Measurements from ENCODE around the gene PRSS3.
"Not testable (repeated sequence)": the region's sequence is repeated elsewhere in the genome, so short reads cannot be mapped to it uniquely, and the experiment has no call there.

Gene PRSS3

DNA sequence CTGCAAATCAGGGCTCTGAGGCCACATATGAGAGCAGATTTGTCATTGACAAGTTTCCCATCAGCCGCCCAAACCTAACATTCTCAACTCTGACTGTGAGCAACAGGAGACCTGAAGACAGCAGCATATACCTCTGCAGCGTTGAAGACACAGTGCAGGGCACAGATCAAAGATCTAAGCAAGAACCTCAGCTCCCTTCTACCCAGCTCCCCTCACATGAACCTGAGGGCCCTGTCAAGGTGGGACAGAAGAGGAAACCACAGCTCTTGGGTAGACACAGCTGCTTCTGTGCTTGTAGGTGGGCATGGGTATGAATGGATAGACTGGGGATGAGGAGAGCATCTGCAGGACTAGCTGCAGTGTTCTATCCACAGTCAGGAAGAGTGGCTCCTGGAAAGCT lies 8.7 kb upstream of the PRSS3 start:
- no peak for DNase-seq (ENCODE audit: low spot score)

DNA sequence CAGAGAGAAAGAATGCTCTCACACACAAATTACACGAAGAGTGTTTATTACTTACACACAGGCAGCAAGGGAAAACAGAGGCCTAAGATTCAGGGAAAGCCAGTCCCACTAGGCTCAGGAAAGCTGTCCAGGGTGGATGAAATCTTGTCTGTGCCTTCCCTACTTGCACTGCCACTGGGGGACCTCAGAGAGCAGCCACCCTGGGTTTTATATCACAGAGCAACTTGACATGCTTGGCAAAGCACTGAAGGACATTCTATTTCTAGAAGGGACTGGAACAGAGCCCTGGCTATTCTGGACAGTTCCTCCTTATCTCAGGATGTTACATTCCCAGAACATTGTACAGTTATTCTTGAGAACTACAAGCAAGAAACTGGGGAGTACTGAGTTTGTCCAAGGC lies 7.5 kb upstream of the PRSS3 start:
- DNase-seq (ENCODE audit: low spot score), result no peak

- not testable (repeated sequence) for DNase-seq (ENCODE audit: low spot score)
Observed at GRCh38 chr9:33789429-33789828, 5.9 kb upstream of the PRSS3 start.

DNA sequence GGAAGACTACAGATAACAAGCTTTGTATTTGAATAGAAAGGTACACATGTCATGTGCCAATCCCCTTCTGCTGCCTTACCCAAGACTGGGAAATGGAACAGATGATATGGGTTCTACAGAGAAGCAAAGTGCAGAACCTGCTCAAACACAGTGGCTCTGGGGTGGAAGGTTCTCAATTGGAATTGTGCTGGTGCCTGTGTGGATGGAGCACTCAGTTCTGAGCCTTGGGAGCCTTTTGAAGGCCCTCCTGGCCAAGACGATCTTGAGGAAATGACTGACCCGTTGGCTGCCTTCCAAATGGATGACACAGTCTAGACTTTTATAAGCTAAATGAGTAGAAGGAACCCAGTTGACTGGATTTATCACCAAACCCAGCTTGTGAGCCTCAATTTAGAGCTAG lies 4.2 kb upstream of the PRSS3 start:
- DNase-seq (ENCODE audit: low spot score), result no peak

- DNase-seq (ENCODE audit: low spot score), result not testable (repeated sequence)
Observed at GRCh38 chr9:33793496-33793895, 1.9 kb upstream of the PRSS3 start.

- no peak for DNase-seq (ENCODE audit: low spot score)
Observed at GRCh38 chr9:33794560-33794959, 801 bp upstream of the PRSS3 start.

- DNase-seq (ENCODE audit: low spot score), result no peak
Observed at GRCh38 chr9:33795819-33796218, 458 bp downstream of the PRSS3 start.

- not testable (repeated sequence) for DNase-seq (ENCODE audit: low spot score)
Observed at GRCh38 chr9:33796679-33797078, 1.3 kb downstream of the PRSS3 start.

DNA sequence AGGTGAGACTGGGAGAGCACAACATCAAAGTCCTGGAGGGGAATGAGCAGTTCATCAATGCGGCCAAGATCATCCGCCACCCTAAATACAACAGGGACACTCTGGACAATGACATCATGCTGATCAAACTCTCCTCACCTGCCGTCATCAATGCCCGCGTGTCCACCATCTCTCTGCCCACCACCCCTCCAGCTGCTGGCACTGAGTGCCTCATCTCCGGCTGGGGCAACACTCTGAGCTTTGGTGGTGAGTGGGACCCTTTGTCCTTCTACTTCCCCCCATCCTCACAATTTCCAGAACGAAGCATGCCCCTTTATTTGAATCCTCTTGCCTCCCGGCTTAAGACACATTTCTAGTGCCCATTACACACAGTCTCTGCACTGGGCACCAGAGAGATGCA lies 2.5 kb downstream of the PRSS3 start:
- DNase-seq (ENCODE audit: low spot score), result no peak

GRCh38 chr9:33798545-33798944 lies 3.2 kb downstream of the PRSS3 start:
- DNase-seq (ENCODE audit: low spot score), result no peak

GRCh38 chr9:33799928-33800704 lies 4.8 kb downstream of the PRSS3 start:
- peak; percentile 18 for DNase-seq (ENCODE audit: low spot score)

- no peak for DNase-seq (ENCODE audit: low spot score)
Observed at GRCh38 chr9:33800886-33801285, 5.5 kb downstream of the PRSS3 start.

DNA sequence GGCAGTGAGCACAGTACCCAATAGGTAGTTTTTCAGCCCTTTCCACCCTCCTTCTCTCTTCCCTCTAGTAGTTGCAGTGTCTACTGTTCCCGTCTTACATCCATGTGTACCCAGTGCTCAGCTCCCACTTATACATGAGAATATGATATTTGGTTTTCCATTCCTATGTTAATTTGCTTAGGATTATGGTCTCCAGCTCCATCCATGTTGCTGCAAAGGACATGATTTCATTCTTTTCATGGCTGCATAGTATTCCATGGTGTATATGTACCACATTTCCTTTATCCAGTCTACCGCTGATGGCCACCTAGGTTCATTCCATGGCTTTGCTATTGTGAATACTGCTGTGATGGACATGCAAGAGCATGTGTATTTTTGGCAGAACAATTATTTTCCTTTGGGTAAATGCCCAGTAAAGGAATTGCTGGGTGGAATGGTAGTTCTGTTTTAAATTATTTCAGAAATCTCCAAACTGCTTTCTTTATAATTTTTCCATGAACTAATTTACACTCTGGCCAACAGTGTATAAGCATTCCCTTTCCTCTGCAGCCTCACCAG lies 6.7 kb downstream of the PRSS3 start:
- DNase-seq (ENCODE audit: low spot score), result not testable (repeated sequence)

DNA sequence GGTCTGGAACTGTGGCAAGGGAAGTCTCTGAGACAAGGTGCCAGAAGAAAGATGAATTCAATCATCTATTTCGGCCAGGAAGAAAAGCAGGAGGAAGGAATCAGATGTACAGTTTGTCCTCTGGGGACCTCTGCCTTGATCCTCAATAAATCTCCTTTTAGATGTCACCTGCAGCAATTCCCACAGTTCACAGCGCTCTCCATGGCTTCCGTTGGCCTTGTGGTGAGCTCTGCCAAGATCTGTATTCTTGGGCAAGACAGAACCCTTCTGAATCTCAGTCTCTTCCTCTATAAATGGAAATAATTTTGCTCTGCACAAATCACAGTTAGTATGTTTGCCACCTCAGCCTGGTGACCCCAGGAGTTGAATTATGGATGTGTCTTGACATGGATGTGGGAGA lies 8.8 kb downstream of the PRSS3 start:
- DNase-seq (ENCODE audit: low spot score), result not testable (repeated sequence)

- not testable (repeated sequence) for DNase-seq (ENCODE audit: low spot score)
Observed at GRCh38 chr9:33807156-33807555, 11.8 kb downstream of the PRSS3 start.

DNA sequence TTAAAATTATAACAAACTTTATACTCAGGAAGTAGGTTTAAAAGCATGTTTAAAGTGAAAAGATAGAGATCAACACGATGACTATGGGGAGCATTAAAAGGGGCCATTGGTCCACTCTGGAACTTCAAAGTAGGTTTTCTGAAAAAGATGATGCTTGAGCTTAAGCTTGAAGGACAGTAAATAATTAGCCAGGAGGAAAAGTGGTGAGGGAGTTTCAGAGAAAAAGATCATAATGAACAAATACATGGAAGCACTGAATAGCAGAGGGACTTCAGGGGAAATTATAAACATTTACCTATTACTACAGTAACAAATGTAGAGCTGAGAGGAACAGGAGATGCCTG lies 13.6 kb downstream of the PRSS3 start:
- DNase-seq (ENCODE audit: low spot score), result not testable (repeated sequence)

DNA sequence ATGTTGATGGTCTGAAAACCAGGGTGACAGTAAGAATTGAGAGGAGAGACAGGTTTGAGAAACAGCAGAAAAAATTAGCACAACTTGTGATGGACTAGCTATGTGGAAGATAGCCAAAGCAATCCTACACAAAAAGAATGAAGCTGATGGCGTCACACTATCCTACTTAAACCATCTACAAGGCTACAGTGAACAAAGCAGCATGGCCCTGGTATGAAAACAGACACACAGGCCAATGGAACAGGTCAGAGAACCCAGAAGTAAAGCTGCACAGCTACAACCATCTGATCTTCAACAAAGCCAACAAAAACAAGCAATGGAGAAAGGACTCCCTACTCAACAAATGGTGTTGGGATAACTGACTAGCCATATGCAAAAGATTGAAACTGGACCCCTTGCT lies 14.1 kb downstream of the PRSS3 start:
- no peak for DNase-seq (ENCODE audit: low spot score)

GRCh38 chr9:33813712-33814641 lies 18.6 kb downstream of the PRSS3 start:
- DNase-seq (ENCODE audit: low spot score), result peak; percentile 65

GRCh38 chr9:33815781-33816180 lies 20.4 kb downstream of the PRSS3 start:
- DNase-seq (ENCODE audit: low spot score), result no peak

GRCh38 chr9:33816327-33817252 lies 21.2 kb downstream of the PRSS3 start, which contains the start of gene UBE2R2:
UBE2R2 (plus strand) TSS chr9:33817160; CDS start chr9:33817758, 598 bp downstream.
- DNase-seq (ENCODE audit: low spot score), result peak; percentile 99

DNA sequence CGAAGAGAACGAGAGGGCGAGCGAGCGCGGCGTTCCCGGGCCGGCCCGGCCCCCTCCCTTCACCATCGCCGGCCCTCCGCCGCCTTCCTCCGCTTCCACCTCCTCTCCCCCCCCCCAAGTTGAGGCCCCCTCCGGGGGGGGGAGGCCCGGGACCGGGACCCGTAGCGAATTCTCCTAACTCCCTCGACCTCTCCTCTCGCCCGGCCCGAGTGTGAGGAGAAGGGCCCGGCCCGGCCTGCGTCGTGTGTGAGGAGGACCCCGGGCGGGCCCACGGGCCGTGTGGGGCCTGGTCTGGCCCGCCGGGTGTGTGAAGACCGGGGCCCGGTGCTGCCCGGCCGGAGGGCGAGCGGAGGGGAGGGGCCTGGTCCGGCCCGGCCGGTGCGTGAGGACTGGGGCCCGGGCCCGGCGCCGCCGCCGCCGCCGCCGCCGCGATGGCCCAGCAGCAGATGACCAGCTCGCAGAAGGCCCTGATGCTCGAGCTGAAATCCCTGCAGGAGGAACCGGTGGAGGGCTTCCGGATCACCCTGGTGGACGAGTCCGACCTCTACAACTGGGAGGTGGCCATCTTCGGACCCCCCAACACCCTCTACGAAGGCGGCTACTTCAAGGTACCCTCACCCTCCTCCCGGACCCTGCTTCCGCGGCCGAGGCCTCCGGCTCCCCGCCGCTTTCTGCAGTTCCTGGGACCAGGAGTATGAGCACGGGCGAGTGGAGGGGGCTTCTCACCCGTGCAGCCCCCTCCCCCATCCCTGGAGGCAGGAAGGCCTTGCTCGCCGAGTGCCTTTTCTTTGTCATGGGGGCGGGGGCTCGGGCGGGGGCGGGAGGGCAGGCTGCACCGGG lies 22.2 kb downstream of the PRSS3 start:
- peak; percentile 68 for DNase-seq (ENCODE audit: low spot score)
